ENCODE measurements around the gene SERPINI1.
"Not testable (repeated sequence)": the region's sequence is repeated elsewhere in the genome, so short reads cannot be mapped to it uniquely, and the experiment has no call there.

SERPINI1 gene

GRCh38 chr3:167810236-167810635 is 74.7 kb downstream of the SERPINI1 start:
- DNase-seq = no peak

- DNase-seq = no peak
Measured at GRCh38 chr3:167811031-167811430, 75.5 kb downstream of the SERPINI1 start.

GRCh38 chr3:167813169-167814123 is 77.9 kb downstream of the SERPINI1 start:
- DNase-seq = no peak

GRCh38 chr3:167814441-167814951 is 79.0 kb downstream of the SERPINI1 start:
- no peak for DNase-seq

GRCh38 chr3:167816953-167817352 is 81.4 kb downstream of the SERPINI1 start:
- DNase-seq = no peak

- DNase-seq = no peak
Measured at GRCh38 chr3:167820102-167820865, 84.8 kb downstream of the SERPINI1 start.

- no peak for DNase-seq
Measured at GRCh38 chr3:167821248-167821805, 85.8 kb downstream of the SERPINI1 start.

- DNase-seq = no peak
Measured at GRCh38 chr3:167823738-167824137, 88.2 kb downstream of the SERPINI1 start.

GRCh38 chr3:167827588-167827987 is 92.1 kb downstream of the SERPINI1 start:
- not testable (repeated sequence) for DNase-seq

- no peak for DNase-seq
Measured at GRCh38 chr3:167829071-167829470, 93.5 kb downstream of the SERPINI1 start.

- no peak for DNase-seq
Measured at GRCh38 chr3:167830007-167830406, 94.5 kb downstream of the SERPINI1 start.

- no peak for DNase-seq
Measured at GRCh38 chr3:167835359-167835758, 99.8 kb downstream of the SERPINI1 start.

GRCh38 chr3:167835953-167836352 is 100.4 kb downstream of the SERPINI1 start:
- no peak for DNase-seq

GRCh38 chr3:167837466-167837865 is 101.9 kb downstream of the SERPINI1 start:
- no peak for DNase-seq

GRCh38 chr3:167839460-167840134 is 104.1 kb downstream of the SERPINI1 start:
- no peak for DNase-seq

GRCh38 chr3:167840247-167840646 is 104.7 kb downstream of the SERPINI1 start:
- no peak for DNase-seq

GRCh38 chr3:167843481-167843880 is 108.0 kb downstream of the SERPINI1 start:
- no peak for DNase-seq

- DNase-seq = no peak
Measured at GRCh38 chr3:167843886-167844285, 108.4 kb downstream of the SERPINI1 start.

GRCh38 chr3:167844528-167844927 is 109.0 kb downstream of the SERPINI1 start:
- DNase-seq = no peak

GRCh38 chr3:167851171-167851570 is 115.7 kb downstream of the SERPINI1 start:
- DNase-seq = no peak

- DNase-seq = no peak
Measured at GRCh38 chr3:167851749-167852148, 116.2 kb downstream of the SERPINI1 start.

GRCh38 chr3:167852216-167852615 is 116.7 kb downstream of the SERPINI1 start:
- no peak for DNase-seq

GRCh38 chr3:167854063-167854462 is 118.5 kb downstream of the SERPINI1 start:
- DNase-seq = no peak
